Tibial artery (tissue), 4 donors: Measurements from ENCODE around the gene EVA1C.

ENCODE experiments used
- DNase-seq, 2 donors: peaks; one replicate each; pipeline ENCODE4 v3.0.0-alpha.2; 2019
- H3K27ac ChIP-seq, 2 donors: fragments of 200-600 bp; sonication (generic) in 1 of 2; 1 replicate in 1 of 2; 2 replicates in 1 of 2; pipeline ENCODE4 v1.5.1; 2018 to 2019; ENCODE audit warnings: mild to moderate bottlenecking in 1 of 2
- H3K27me3 ChIP-seq, 2 donors: fragments of 200-600 bp; sonication (generic) in 1 of 2; one replicate each; pipeline versions ENCODE4 v1.5.1 to v1.6.0; 2016 to 2019
- H3K36me3 ChIP-seq, 3 donors: fragments of 200-600 bp; sonication (generic) in 2 of 3; one replicate each; pipeline ENCODE4 v1.5.1; 2016 to 2019; ENCODE audit warnings: mild to moderate bottlenecking in 2 of 3
- H3K4me1 ChIP-seq, 4 donors: fragments of 200-600 bp; sonication (generic) in 2 of 4; 1 replicate in 3 of 4; 2 replicates in 1 of 4; pipeline ENCODE4 v1.5.1; 2016 to 2019
- H3K4me3 ChIP-seq, 2 donors: fragments of 200-600 bp; sonication (generic) in 1 of 2; 1 replicate in 1 of 2; 2 replicates in 1 of 2; pipeline ENCODE4 v1.5.1; 2018 to 2019; ENCODE audit warnings: mild to moderate bottlenecking in 2 of 2
- H3K9me3 ChIP-seq, 3 donors: fragments of 200-600 bp; sonication (generic) in 1 of 3; one replicate each; pipeline ENCODE4 v1.5.1; 2016 to 2019
- intact Hi-C: fragments of 100-400 bp; cut with DNase I; formaldehyde crosslinking; loops from one replicate; pipeline ENCODE4 v1.15.0; 2023; ENCODE audit warnings: low total_unique reads
- TF ChIP-seq, protein P1 (sequence below), 2 experiments: fragments of 200-600 bp in 1 of 2; fragments of 450-650 bp in 1 of 2; IDR thresholded peaks; one replicate each; pipeline ENCODE4 v1.5.1; 2017 to 2019; ENCODE audit warnings: antibody characterized with exemption in 2 of 2, mild to moderate bottlenecking in 1 of 2, moderate library complexity in 1 of 2

Gene EVA1C

DNA sequence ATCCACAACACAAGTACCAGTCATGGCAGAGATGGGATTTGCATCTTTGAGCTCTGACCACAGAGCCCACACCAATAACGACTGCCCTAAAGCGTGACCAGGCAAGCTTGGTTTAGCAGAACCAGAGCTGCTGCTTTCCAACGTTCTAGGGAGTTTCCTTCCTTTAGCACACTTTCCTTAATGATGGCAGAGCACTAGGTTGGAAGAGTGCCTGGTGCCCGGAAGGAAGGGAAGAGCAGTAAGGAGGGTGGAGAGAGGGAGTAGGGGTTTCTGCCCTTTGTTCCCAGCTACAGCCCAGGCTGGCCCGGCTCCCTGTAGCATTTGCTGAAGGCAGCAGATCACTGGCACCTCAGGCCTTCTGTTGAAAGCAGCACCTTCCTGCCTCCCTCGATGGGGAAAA lies 6.1 kb upstream of the EVA1C start:
- DNase-seq = no peak
- intact Hi-C loops = no loop called here
- H3K27ac ChIP-seq = no peak overlapping the region

DNA sequence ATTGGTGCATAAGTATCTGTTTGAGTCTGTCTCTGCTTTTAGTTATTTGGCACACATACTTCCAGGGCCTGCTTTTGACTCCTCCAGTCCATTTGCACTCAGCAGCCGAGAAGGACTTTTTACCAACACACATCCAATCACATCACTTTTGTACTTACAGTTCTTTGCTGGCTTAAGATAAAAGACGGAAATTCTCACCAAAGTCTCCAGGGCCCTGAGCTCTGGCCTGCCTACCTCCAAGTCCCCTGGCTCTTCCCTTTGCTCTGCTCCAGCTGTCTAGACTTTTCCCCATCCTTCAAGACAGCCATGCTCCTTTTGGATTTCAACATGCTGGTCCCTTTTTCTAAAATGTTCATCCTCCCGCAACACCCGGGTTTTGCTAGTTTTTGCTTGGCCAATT lies 2.2 kb upstream of the EVA1C start:
- no peak overlapping the region for H3K4me3 ChIP-seq
- intact Hi-C loops = loop anchor here (5.0 kb wide), 1 partner anchor 157 kb away; no protein-coding TSS in a partner anchor
- H3K27me3 ChIP-seq = no peaks in the 10 kb centered on the region
- peaks cover 0 to 32% (median 27%) of the 10 kb centered on the region in 4 donors for H3K4me1 ChIP-seq
- TF ChIP-seq, protein P1, sequence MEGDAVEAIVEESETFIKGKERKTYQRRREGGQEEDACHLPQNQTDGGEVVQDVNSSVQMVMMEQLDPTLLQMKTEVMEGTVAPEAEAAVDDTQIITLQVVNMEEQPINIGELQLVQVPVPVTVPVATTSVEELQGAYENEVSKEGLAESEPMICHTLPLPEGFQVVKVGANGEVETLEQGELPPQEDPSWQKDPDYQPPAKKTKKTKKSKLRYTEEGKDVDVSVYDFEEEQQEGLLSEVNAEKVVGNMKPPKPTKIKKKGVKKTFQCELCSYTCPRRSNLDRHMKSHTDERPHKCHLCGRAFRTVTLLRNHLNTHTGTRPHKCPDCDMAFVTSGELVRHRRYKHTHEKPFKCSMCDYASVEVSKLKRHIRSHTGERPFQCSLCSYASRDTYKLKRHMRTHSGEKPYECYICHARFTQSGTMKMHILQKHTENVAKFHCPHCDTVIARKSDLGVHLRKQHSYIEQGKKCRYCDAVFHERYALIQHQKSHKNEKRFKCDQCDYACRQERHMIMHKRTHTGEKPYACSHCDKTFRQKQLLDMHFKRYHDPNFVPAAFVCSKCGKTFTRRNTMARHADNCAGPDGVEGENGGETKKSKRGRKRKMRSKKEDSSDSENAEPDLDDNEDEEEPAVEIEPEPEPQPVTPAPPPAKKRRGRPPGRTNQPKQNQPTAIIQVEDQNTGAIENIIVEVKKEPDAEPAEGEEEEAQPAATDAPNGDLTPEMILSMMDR (IDR thresholded peaks at IDR 0.05) = no peak
- H3K27ac ChIP-seq = peak overlapping the region; percentile 93 to 98
- no peak for DNase-seq
- H3K9me3 ChIP-seq = no peaks in the 10 kb centered on the region
- peaks cover 0 to 3% (median 0%) of the 10 kb centered on the region in 3 donors for H3K36me3 ChIP-seq

More for the DNA sequence above, 6.1 kb upstream of the EVA1C start:
- no peaks in the 10 kb centered on the region for H3K27me3 ChIP-seq
- no peak overlapping the region for H3K4me3 ChIP-seq
- H3K36me3 ChIP-seq = no peaks in the 10 kb centered on the region
- TF ChIP-seq, protein P1 (IDR thresholded peaks at IDR 0.05) = no peak
- no peaks in the 10 kb centered on the region for H3K9me3 ChIP-seq
- peaks cover 0 to 11% (median 9%) of the 10 kb centered on the region in 4 donors for H3K4me1 ChIP-seq

DNA sequence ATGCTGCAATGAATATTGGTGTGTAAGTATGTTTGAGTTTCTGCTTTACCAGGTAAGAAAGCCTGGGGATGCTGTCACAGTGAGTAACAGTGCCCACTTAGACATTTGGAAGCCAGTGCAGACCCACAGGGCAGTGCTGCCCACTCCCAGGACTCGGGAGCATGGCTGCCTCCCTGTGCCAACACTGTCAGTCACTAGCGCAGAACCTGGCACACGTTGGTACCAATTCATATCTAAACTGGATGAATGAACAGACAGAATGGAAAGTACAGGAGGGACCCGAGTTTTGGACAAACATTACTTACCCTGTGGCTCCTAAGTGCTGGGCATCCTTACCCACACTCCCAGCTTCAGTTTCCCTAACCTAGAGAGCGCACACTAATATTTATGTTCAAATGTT lies 1.6 kb upstream of the EVA1C start:
- Histone ChIP-seq H3K36me3 (peaks cover 0 to 9% (median 0%) of the 10 kb centered on the region in 3 donors), H3K27me3 (no peaks in the 10 kb centered on the region), H3K4me3 (peak overlapping the region; percentile 73 to 87), H3K4me1 (peaks cover 0 to 38% (median 33%) of the 10 kb centered on the region in 4 donors), H3K27ac (peak overlapping the region; percentile 93 to 98), H3K9me3 (no peaks in the 10 kb centered on the region)
- intact Hi-C loops = loop anchor here (5.0 kb wide), 1 partner anchor 156 kb away; no protein-coding TSS in a partner anchor
- TF ChIP-seq, protein P1 (IDR thresholded peaks at IDR 0.05) = no peak
- no peak for DNase-seq

DNA sequence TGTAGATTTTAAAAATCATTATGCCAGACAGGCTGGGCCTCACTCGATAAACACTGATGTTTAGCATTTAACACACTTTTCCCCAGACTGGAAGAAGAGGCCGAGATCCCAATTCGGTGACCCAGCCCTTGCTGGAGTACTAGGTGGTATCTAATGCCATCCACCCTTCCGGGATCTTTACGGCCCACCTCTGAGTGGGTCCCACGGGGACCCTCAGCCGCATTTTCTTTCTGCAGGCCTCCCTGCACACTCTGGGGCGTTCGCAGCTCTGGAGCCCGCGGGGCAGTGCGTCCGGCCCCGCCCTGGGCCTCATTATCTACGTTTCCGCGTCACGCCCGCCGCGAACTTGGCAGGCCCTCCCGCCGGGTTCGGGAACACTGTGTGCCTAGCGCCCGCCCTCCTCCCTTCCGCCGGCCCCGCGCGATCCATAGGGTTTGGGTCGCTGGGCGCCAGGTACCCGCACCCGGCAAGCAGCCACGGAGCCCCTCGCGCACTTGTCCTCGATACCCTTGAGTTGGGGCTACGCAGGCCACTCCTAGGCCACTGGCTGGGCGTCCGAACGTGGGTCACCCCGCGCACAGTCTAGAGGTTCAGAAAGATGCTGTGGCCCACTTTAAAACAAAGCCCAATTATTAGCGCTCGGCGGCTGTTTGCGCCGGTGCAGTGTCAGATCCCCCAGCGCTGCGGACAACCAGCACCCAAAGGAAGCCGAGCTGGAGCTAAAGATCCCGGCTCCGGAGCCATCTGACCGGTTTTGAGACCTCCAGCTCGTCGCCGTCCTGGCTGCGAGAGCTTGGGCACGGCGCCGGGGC lies 950 bp upstream of the EVA1C start:
- intact Hi-C loops = loop anchor here (5.0 kb wide), 1 partner anchor 156 kb away; no protein-coding TSS in a partner anchor
- TF ChIP-seq, protein P1 (IDR thresholded peaks at IDR 0.05) = no peak
- peak overlapping the region; percentile 93 to 98 for H3K27ac ChIP-seq
- H3K4me1 ChIP-seq = peaks cover 0 to 43% (median 36%) of the 10 kb centered on the region in 4 donors
- H3K36me3 ChIP-seq = peaks cover 0 to 10% (median 1%) of the 10 kb centered on the region in 3 donors
- DNase-seq = peak; percentile 93 to 96
- no peaks in the 10 kb centered on the region for H3K9me3 ChIP-seq
- no peaks in the 10 kb centered on the region for H3K27me3 ChIP-seq
- peak overlapping the region; percentile 73 to 87 for H3K4me3 ChIP-seq

DNA sequence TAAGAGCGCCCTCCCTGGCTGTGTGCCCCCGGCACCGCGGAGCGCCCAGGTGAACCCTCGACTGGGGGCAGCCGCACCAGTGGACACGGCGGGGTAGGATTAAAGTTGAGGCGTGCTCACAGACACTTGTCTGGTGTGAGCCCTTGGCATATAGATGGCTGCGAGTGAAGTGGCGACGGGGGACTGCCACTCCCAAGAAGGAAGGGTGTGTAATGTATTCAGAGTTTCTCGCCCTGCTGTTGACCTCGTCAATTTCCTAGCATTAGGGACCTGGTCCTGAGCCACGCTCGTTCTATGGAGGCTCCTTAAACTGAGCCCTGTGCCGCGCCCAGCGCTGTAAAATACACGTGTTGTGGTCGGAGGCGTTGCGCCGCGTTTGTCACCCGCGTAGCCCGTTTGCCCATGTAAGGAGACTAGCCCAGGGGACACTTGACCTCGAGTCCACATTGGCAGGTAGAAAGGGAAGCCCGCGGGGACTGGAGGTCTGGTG lies 554 bp downstream of the EVA1C start:
- peaks cover 0 to 19% (median 6%) of the 10 kb centered on the region in 3 donors for H3K36me3 ChIP-seq
- TF ChIP-seq, protein P1 (IDR thresholded peaks at IDR 0.05) = no peak
- peak; percentile 68 to 87 for DNase-seq
- H3K9me3 ChIP-seq = no peaks in the 10 kb centered on the region
- peaks cover 0 to 48% (median 41%) of the 10 kb centered on the region in 4 donors for H3K4me1 ChIP-seq
- H3K27me3 ChIP-seq = no peaks in the 10 kb centered on the region
- intact Hi-C loops = loop anchor here (5.0 kb wide), 1 partner anchor 154 kb away; no protein-coding TSS in a partner anchor
- H3K4me3 ChIP-seq = peak overlapping the region; percentile 73 to 87
- peak overlapping the region; percentile 93 to 98 for H3K27ac ChIP-seq
